Naive thymus-derived CD4-positive, alpha-beta T cell (primary cell): ENCODE data around the gene ACYP1. TPM values are rescaled to one million over a fixed set of nuclear protein-coding genes. Genes with fewer than 3 reads are reported as not detected.
A peak's percentile ranks its signal among the peaks of the same experiment; 100 is the strongest.

Experiments
- ATAC-seq: fragments of 150-1000 bp; cut with Tn5 transposase; 2 replicates; pipeline ENCODE4 v1.10.0; 2021; ENCODE audit warnings: mild to moderate bottlenecking, moderate library complexity
- CTCF ChIA-PET: fragments of 350-600 bp; sonication (Branson Sonifier 250); formaldehyde crosslinking; loops from one replicate; lab custom pipeline; 2021; ENCODE audit warnings: antibody characterized with exemption; lab: Charles Lee
- POLR2A ChIA-PET: fragments of 350-600 bp; sonication (Branson Sonifier 250); formaldehyde crosslinking; loops from one replicate; lab custom pipeline; 2021; ENCODE audit warnings: antibody characterized with exemption, inconsistent platforms; lab: Charles Lee
- DNase-seq, 9 donors: peaks; one replicate each; pipeline versions ENCODE4 v3.0.0 to v3.0.0-alpha.2; 2020 to 2022; ENCODE audit warnings: mixed read lengths in 1 of 9
- H3K27ac ChIP-seq: one replicate; pipeline ENCODE4 v1.7.0; 2013; ENCODE audit warnings: mild to moderate bottlenecking, low read depth, low read length, moderate library complexity
- H3K27me3 ChIP-seq, 2 donors: one replicate each; pipeline ENCODE4 v1.7.0; 2013; ENCODE audit warnings: low read length in 2 of 2, mild to moderate bottlenecking in 2 of 2, moderate library complexity in 2 of 2; ENCODE audit not compliant: control insufficient read depth in 2 of 2, insufficient read depth in 2 of 2
- H3K36me3 ChIP-seq, 3 experiments: 1 replicate in 2 of 3; 2 replicates in 1 of 3; pipeline ENCODE4 v1.7.0; 2013; ENCODE audit warnings: low read length in 3 of 3, mild to moderate bottlenecking in 3 of 3, moderate library complexity in 1 of 3; ENCODE audit not compliant: insufficient read depth in 3 of 3, control insufficient read depth in 2 of 3
- H3K4me1 ChIP-seq, 2 donors: one replicate each; pipeline ENCODE4 v1.7.0; 2013; ENCODE audit warnings: low read length in 2 of 2, mild to moderate bottlenecking in 2 of 2, moderate library complexity in 1 of 2; ENCODE audit not compliant: control insufficient read depth in 2 of 2, insufficient read depth in 2 of 2
- H3K4me3 ChIP-seq: 2 replicates; pipeline ENCODE4 v1.7.0; 2013; ENCODE audit warnings: mild to moderate bottlenecking, low read length
- H3K9me3 ChIP-seq, 3 experiments: 1 replicate in 2 of 3; 2 replicates in 1 of 3; pipeline ENCODE4 v1.7.0; 2013; ENCODE audit warnings: low read length in 3 of 3; ENCODE audit not compliant: control insufficient read depth in 2 of 3
- H3K27ac Mint-ChIP-seq, 9 donors: one replicate each; pipeline ENCODE4 v1.8.0; 2020 to 2022; ENCODE audit warnings: mixed read lengths in 9 of 9, mild to moderate bottlenecking in 8 of 9, moderate library complexity in 5 of 9, inconsistent platforms in 2 of 9
- H3K27me3 Mint-ChIP-seq, 5 donors: one replicate each; pipeline ENCODE4 v1.8.0; 2021 to 2022; ENCODE audit warnings: mixed read lengths in 5 of 5, mild to moderate bottlenecking in 1 of 5
- H3K36me3 Mint-ChIP-seq, 5 donors: one replicate each; pipeline ENCODE4 v1.8.0; 2020 to 2022; ENCODE audit warnings: mixed read lengths in 5 of 5, mild to moderate bottlenecking in 3 of 5, inconsistent platforms in 1 of 5
- H3K4me1 Mint-ChIP-seq, 7 donors: one replicate each; pipeline ENCODE4 v1.8.0; 2020 to 2022; ENCODE audit warnings: mixed read lengths in 7 of 7, mild to moderate bottlenecking in 3 of 7, inconsistent platforms in 1 of 7
- H3K4me3 Mint-ChIP-seq, 10 donors: one replicate each; pipeline ENCODE4 v1.8.0; 2020 to 2022; ENCODE audit warnings: mild to moderate bottlenecking in 10 of 10, mixed read lengths in 10 of 10, moderate library complexity in 6 of 10, inconsistent platforms in 2 of 10
- H3K9me3 Mint-ChIP-seq, 11 donors: one replicate each; pipeline ENCODE4 v1.8.0; 2020 to 2022; ENCODE audit warnings: mixed read lengths in 11 of 11, mild to moderate bottlenecking in 4 of 11, inconsistent platforms in 1 of 11, moderate library complexity in 1 of 11
- intact Hi-C, 2 donors: fragments of 100-400 bp; cut with micrococcal nuclease; formaldehyde crosslinking; loops; one replicate each; pipeline ENCODE4 v1.15.1; 2023
- polyA plus RNA-seq, 2 donors: library from polyadenylated mRNA; unstranded; fragments of 300-500 nt; fragmentation: Illumina TruSeq; gene quantifications; one replicate each; pipeline ENCODE4 v1.2.3, GENCODE V29; 2021
- total RNA-seq, 6 experiments: library from RNA in 5 of 6; stranded (reverse) in 5 of 6; gene quantifications; 1 replicate in 5 of 6; 2 replicates in 1 of 6; pipeline ENCODE4 v1.2.3 and lab custom pipeline; 2021 to 2026

The ACYP1 gene
- total and polyA plus RNA-seq, 7 experiments from 2014 or later, result 11.8 to 39.5 (median 17.9) TPM

GRCh38 chr14:75044322-75044721, 19.5 kb downstream of the ACYP1 start:
- H3K4me3 Mint-ChIP-seq, result peak overlapping the region in 2 of 10 donors; percentile 14 to 45
- no peak overlapping the region for H3K27ac Mint-ChIP-seq
- ATAC-seq (no peak), DNase-seq (no peak)
- H3K4me1 Mint-ChIP-seq, result peaks cover 18 to 51% (median 45%) of the 10 kb centered on the region in 7 donors
- no peaks in the 10 kb centered on the region for H3K27me3 Mint-ChIP-seq
- intact Hi-C loops, result no loop called here
- H3K9me3 ChIP-seq, result no peaks in the 10 kb centered on the region
- no peak overlapping the region for H3K4me3 ChIP-seq
- H3K36me3 Mint-ChIP-seq, result peaks cover 0 to 31% (median 25%) of the 10 kb centered on the region in 5 donors
- H3K27ac ChIP-seq, result no peak overlapping the region
- peaks cover 0 to 13% (median 5%) of the 10 kb centered on the region in 3 experiments for H3K36me3 ChIP-seq
- peaks cover 0 to 4% of the 10 kb centered on the region in 2 donors for H3K4me1 ChIP-seq
- H3K27me3 ChIP-seq, result no peaks in the 10 kb centered on the region
- ChIA-PET CTCF (no interaction called here), POLR2A (interaction anchor here (1.3 kb wide), 1 partner anchor 12 kb away, joined by 3 read pairs; no protein-coding TSS in a partner anchor)
- H3K9me3 Mint-ChIP-seq, result no peaks in the 10 kb centered on the region

GRCh38 chr14:75042035-75042434, 21.8 kb downstream of the ACYP1 start:
- H3K4me1 Mint-ChIP-seq, result peaks cover 13 to 34% (median 32%) of the 10 kb centered on the region in 7 donors
- ChIA-PET CTCF (interaction anchor here (0.8 kb wide), 1 partner anchor 23 kb away, joined by 3 read pairs; no protein-coding TSS in a partner anchor), POLR2A (no interaction called here)
- H3K36me3 Mint-ChIP-seq, result peaks cover 2 to 20% (median 19%) of the 10 kb centered on the region in 5 donors
- no peaks in the 10 kb centered on the region for H3K27me3 ChIP-seq
- H3K9me3 ChIP-seq, result no peaks in the 10 kb centered on the region
- no peak overlapping the region for H3K27ac Mint-ChIP-seq
- H3K9me3 Mint-ChIP-seq, result no peaks in the 10 kb centered on the region
- no peak for ATAC-seq
- H3K36me3 ChIP-seq, result peaks cover 4 to 21% (median 5%) of the 10 kb centered on the region in 3 experiments
- no peak overlapping the region for H3K27ac ChIP-seq
- H3K4me3 ChIP-seq, result no peak overlapping the region
- intact Hi-C loops, result no loop called here
- H3K27me3 Mint-ChIP-seq, result no peaks in the 10 kb centered on the region
- peaks cover 0 to 4% of the 10 kb centered on the region in 2 donors for H3K4me1 ChIP-seq
- H3K4me3 Mint-ChIP-seq, result no peak overlapping the region
- no peak for DNase-seq

- CTCF ChIA-PET, result interaction anchor here (0.8 kb wide), 1 partner anchor 23 kb away, joined by 3 read pairs; no protein-coding TSS in a partner anchor
Observed at GRCh38 chr14:75041613-75042012, 22.2 kb downstream of the ACYP1 start.

GRCh38 chr14:75040959-75041358, 22.9 kb downstream of the ACYP1 start:
- Histone ChIP-seq H3K36me3 (peaks cover 4 to 22% (median 5%) of the 10 kb centered on the region in 3 experiments), H3K27me3 (no peaks in the 10 kb centered on the region), H3K9me3 (no peaks in the 10 kb centered on the region), H3K27ac (no peak overlapping the region), H3K4me3 (no peak overlapping the region), H3K4me1 (peaks cover 0 to 4% of the 10 kb centered on the region in 2 donors)
- no peaks in the 10 kb centered on the region for H3K9me3 Mint-ChIP-seq
- intact Hi-C loops, result no loop called here
- no peak overlapping the region for H3K4me3 Mint-ChIP-seq
- CTCF ChIA-PET, result no interaction called here
- no peaks in the 10 kb centered on the region for H3K27me3 Mint-ChIP-seq
- H3K4me1 Mint-ChIP-seq, result peaks cover 14 to 26% (median 22%) of the 10 kb centered on the region in 7 donors
- H3K36me3 Mint-ChIP-seq, result peaks cover 8 to 25% (median 23%) of the 10 kb centered on the region in 5 donors
- DNase-seq, result no peak
- no peak for ATAC-seq
- H3K27ac Mint-ChIP-seq, result no peak overlapping the region
- POLR2A ChIA-PET, result no interaction called here

More at GRCh38 chr14:75041613-75042012, 22.2 kb downstream of the ACYP1 start:
- Mint-ChIP-seq H3K4me3 (no peak overlapping the region), H3K27ac (no peak overlapping the region), H3K27me3 (no peaks in the 10 kb centered on the region), H3K4me1 (peaks cover 14 to 31% (median 29%) of the 10 kb centered on the region in 7 donors), H3K9me3 (no peaks in the 10 kb centered on the region), H3K36me3 (peaks cover 6 to 23% (median 20%) of the 10 kb centered on the region in 5 donors)
- intact Hi-C loops, result no loop called here
- H3K27ac ChIP-seq, result no peak overlapping the region
- POLR2A ChIA-PET, result no interaction called here
- H3K36me3 ChIP-seq, result peaks cover 4 to 21% (median 5%) of the 10 kb centered on the region in 3 experiments
- H3K4me1 ChIP-seq, result peaks cover 0 to 4% of the 10 kb centered on the region in 2 donors
- no peaks in the 10 kb centered on the region for H3K27me3 ChIP-seq
- H3K9me3 ChIP-seq, result no peaks in the 10 kb centered on the region
- ATAC-seq, result no peak
- DNase-seq, result no peak
- no peak overlapping the region for H3K4me3 ChIP-seq

- Histone ChIP-seq H3K4me3 (no peak overlapping the region), H3K4me1 (peaks cover 0 to 4% of the 10 kb centered on the region in 2 donors), H3K27me3 (no peaks in the 10 kb centered on the region), H3K27ac (no peak overlapping the region), H3K36me3 (peaks cover 4 to 26% (median 5%) of the 10 kb centered on the region in 3 experiments), H3K9me3 (no peaks in the 10 kb centered on the region)
- DNase-seq (no peak), ATAC-seq (no peak)
- Mint-ChIP-seq H3K4me1 (peaks cover 10 to 23% (median 18%) of the 10 kb centered on the region in 7 donors), H3K4me3 (no peak overlapping the region), H3K36me3 (peaks cover 8 to 28% (median 27%) of the 10 kb centered on the region in 5 donors), H3K9me3 (no peaks in the 10 kb centered on the region), H3K27me3 (no peaks in the 10 kb centered on the region), H3K27ac (no peak overlapping the region)
- intact Hi-C loops, result no loop called here
- ChIA-PET POLR2A (no interaction called here), CTCF (no interaction called here)
Observed at GRCh38 chr14:75040507-75040906, 23.3 kb downstream of the ACYP1 start.

GRCh38 chr14:75032939-75033338, 30.9 kb downstream of the ACYP1 start:
- Mint-ChIP-seq H3K27me3 (no peaks in the 10 kb centered on the region), H3K36me3 (peaks cover 13 to 55% (median 28%) of the 10 kb centered on the region in 5 donors), H3K4me3 (no peak overlapping the region), H3K27ac (no peak overlapping the region), H3K9me3 (no peaks in the 10 kb centered on the region), H3K4me1 (peaks cover 0 to 6% (median 2%) of the 10 kb centered on the region in 7 donors)
- intact Hi-C loops, result no loop called here
- no peaks in the 10 kb centered on the region for H3K9me3 ChIP-seq
- CTCF ChIA-PET, result no interaction called here
- H3K4me3 ChIP-seq, result no peak overlapping the region
- H3K27ac ChIP-seq, result no peak overlapping the region
- no peaks in the 10 kb centered on the region for H3K4me1 ChIP-seq
- peaks cover 2 to 45% (median 5%) of the 10 kb centered on the region in 3 experiments for H3K36me3 ChIP-seq
- POLR2A ChIA-PET, result no interaction called here
- DNase-seq (no peak), ATAC-seq (no peak)
- H3K27me3 ChIP-seq, result no peaks in the 10 kb centered on the region

GRCh38 chr14:75030147-75030546, 33.7 kb downstream of the ACYP1 start:
- no peak for ATAC-seq
- Histone ChIP-seq H3K4me1 (no peaks in the 10 kb centered on the region), H3K27me3 (no peaks in the 10 kb centered on the region), H3K9me3 (no peaks in the 10 kb centered on the region), H3K27ac (no peak overlapping the region), H3K36me3 (peaks cover 0 to 46% (median 5%) of the 10 kb centered on the region in 3 experiments), H3K4me3 (no peak overlapping the region)
- ChIA-PET CTCF (interaction anchor here (1.0 kb wide), 1 partner anchor 421 kb away, joined by 3 read pairs; no protein-coding TSS in a partner anchor), POLR2A (no interaction called here)
- no peak overlapping the region for H3K27ac Mint-ChIP-seq
- peaks cover 5 to 44% (median 20%) of the 10 kb centered on the region in 5 donors for H3K36me3 Mint-ChIP-seq
- DNase-seq, result no peak
- peaks cover 0 to 2% (median 0%) of the 10 kb centered on the region in 7 donors for H3K4me1 Mint-ChIP-seq
- H3K9me3 Mint-ChIP-seq, result no peaks in the 10 kb centered on the region
- intact Hi-C loops, result no loop called here
- no peaks in the 10 kb centered on the region for H3K27me3 Mint-ChIP-seq
- no peak overlapping the region for H3K4me3 Mint-ChIP-seq
